Astrocyte (in vitro differentiated cells and primary cell): Measurements from ENCODE around the gene DMXL1.

Source experiments
- EZH2 ChIP-seq: IDR thresholded peaks from 2 replicates; pipeline ENCODE4 v1.6.1; 2012; ENCODE audit warnings: mild to moderate bottlenecking, low read length, inconsistent platforms; ENCODE audit not compliant: insufficient read depth
- TF ChIP-seq, protein P1 (sequence below): IDR thresholded peaks from 2 replicates; pipeline ENCODE4 v1.5.1; 2011; ENCODE audit warnings: low read depth, mild to moderate bottlenecking, inconsistent platforms, low read length, moderate library complexity; ENCODE audit not compliant: insufficient read depth

DNA sequence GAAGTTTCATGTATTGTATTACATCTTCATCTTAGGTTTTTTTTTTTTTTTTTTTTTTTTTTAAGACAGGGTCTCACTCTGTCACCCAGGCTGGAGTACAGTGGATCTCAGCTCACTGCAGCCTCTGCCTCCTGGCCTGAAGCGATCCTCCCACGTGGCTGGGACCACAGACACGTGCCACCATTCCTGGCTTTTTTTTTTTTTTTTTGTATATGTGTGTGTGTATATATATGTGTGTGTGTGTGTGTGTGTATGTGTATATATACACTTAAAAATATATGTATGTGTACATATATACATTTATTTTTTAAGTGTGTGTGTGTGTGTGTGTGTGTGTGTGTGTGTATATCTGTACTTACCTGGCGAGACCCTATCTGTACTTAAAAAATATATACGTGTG, 6.6 kb downstream of the DMXL1 start:
- TF ChIP-seq, protein P1, sequence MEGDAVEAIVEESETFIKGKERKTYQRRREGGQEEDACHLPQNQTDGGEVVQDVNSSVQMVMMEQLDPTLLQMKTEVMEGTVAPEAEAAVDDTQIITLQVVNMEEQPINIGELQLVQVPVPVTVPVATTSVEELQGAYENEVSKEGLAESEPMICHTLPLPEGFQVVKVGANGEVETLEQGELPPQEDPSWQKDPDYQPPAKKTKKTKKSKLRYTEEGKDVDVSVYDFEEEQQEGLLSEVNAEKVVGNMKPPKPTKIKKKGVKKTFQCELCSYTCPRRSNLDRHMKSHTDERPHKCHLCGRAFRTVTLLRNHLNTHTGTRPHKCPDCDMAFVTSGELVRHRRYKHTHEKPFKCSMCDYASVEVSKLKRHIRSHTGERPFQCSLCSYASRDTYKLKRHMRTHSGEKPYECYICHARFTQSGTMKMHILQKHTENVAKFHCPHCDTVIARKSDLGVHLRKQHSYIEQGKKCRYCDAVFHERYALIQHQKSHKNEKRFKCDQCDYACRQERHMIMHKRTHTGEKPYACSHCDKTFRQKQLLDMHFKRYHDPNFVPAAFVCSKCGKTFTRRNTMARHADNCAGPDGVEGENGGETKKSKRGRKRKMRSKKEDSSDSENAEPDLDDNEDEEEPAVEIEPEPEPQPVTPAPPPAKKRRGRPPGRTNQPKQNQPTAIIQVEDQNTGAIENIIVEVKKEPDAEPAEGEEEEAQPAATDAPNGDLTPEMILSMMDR = no peak
- TF ChIP-seq EZH2 = no peak
